Posterior cingulate gyrus (tissue), 11 donors: ENCODE data around the gene CCDC27.
"Not testable (repeated sequence)": the region's sequence is repeated elsewhere in the genome, so short reads cannot be mapped to it uniquely, and the experiment has no call there.

ENCODE experiments used
- DNase-seq, 10 donors: peaks; one replicate each; pipeline versions ENCODE4 v3.0.0 to v3.0.0-alpha.2; 2020 to 2021; ENCODE audit warnings: mixed read lengths in 3 of 10
- intact Hi-C: fragments of 100-400 bp; cut with DNase I; formaldehyde crosslinking; loops from one replicate; pipeline ENCODE4 v1.15.1; 2023

Gene CCDC27

GRCh38 chr1:3787349-3787715, 35.1 kb downstream of the CCDC27 start:
- intact Hi-C loops: no loop called here

GRCh38 chr1:3787745-3788605, 35.7 kb downstream of the CCDC27 start:
- DNase-seq: peak in 2 of 10 donors; percentile 38 to 76
- intact Hi-C loops: no loop called here

More at GRCh38 chr1:3787349-3787715, 35.1 kb downstream of the CCDC27 start:
- peak in 1 of 10 donors; percentile 56 for DNase-seq

GRCh38 chr1:3788756-3789420, 36.6 kb downstream of the CCDC27 start:
- peak in 2 of 10 donors; percentile 62 to 80 for DNase-seq
- intact Hi-C loops: no loop called here

- peak in 2 of 10 donors; percentile 57 to 60 for DNase-seq
- intact Hi-C loops: no loop called here
Observed at GRCh38 chr1:3789421-3790300, 37.4 kb downstream of the CCDC27 start.

GRCh38 chr1:3790500-3790923, 38.3 kb downstream of the CCDC27 start:
- DNase-seq: peak in 2 of 10 donors; percentile 30 to 72
- intact Hi-C loops: no loop called here

GRCh38 chr1:3790952-3791351, 38.7 kb downstream of the CCDC27 start:
- DNase-seq: peak in 2 of 10 donors; percentile 24 to 25
- intact Hi-C loops: no loop called here

- intact Hi-C loops: no loop called here
- peak in 2 of 10 donors; percentile 80 to 89 for DNase-seq
Observed at GRCh38 chr1:3795453-3796214, 43.4 kb downstream of the CCDC27 start.

- peak; percentile 92 to 99 (median 96) for DNase-seq
- intact Hi-C loops: no loop called here
Observed at GRCh38 chr1:3796215-3797061, 44.2 kb downstream of the CCDC27 start, which contains the start of gene LRRC47. Gene LRRC47, minus strand, starts transcription at chr1:3796498. Its CDS starts 22 bp downstream, at chr1:3796476.

GRCh38 chr1:3799976-3800685, 47.9 kb downstream of the CCDC27 start:
- intact Hi-C loops: loop anchor here (5.0 kb wide), 1 partner anchor 348 kb away; the partner anchor contains the start of gene ARHGEF16
- DNase-seq: peak in 3 of 10 donors; percentile 13 to 57 (median 42)

- intact Hi-C loops: loop anchor here (5.0 kb wide), 1 partner anchor 348 kb away; the partner anchor contains the start of gene ARHGEF16
- DNase-seq: not testable (repeated sequence)
Observed at GRCh38 chr1:3800795-3801194, 48.5 kb downstream of the CCDC27 start.

- intact Hi-C loops: loop anchor here (5.0 kb wide), 1 partner anchor 352 kb away; the partner anchor contains the start of gene ARHGEF16
- DNase-seq: peak in 1 of 10 donors; percentile 10
Observed at GRCh38 chr1:3803905-3804626, 51.8 kb downstream of the CCDC27 start.

- intact Hi-C loops: loop anchor here (5.0 kb wide), 1 partner anchor 352 kb away; the partner anchor contains the start of gene ARHGEF16
- not testable (repeated sequence) for DNase-seq
Observed at GRCh38 chr1:3804627-3804944, 52.3 kb downstream of the CCDC27 start.

- DNase-seq: peak in 1 of 10 donors; percentile 35
- intact Hi-C loops: no loop called here
Observed at GRCh38 chr1:3805038-3805437, 52.8 kb downstream of the CCDC27 start.

- intact Hi-C loops: no loop called here
- DNase-seq: no peak
Observed at GRCh38 chr1:3807769-3808168, 55.5 kb downstream of the CCDC27 start.

GRCh38 chr1:3809680-3810079, 57.4 kb downstream of the CCDC27 start:
- peak in 1 of 10 donors; percentile 14 for DNase-seq
- intact Hi-C loops: no loop called here

- intact Hi-C loops: not testable (repeated sequence)
- peak in 2 of 10 donors; percentile 1 to 45 for DNase-seq
Observed at GRCh38 chr1:3810149-3810761, 58.0 kb downstream of the CCDC27 start.

- DNase-seq: no peak
- intact Hi-C loops: no loop called here
Observed at GRCh38 chr1:3811595-3811911, 59.3 kb downstream of the CCDC27 start.
